HG02981 (cell line): ENCODE results near the gene OSBPL10.
"Not testable (repeated sequence)": the region's sequence is repeated elsewhere in the genome, so short reads cannot be mapped to it uniquely, and the experiment has no call there.

Experiments used
- ATAC-seq: cut with Tn5 transposase; IDR thresholded peaks from one replicate; pipeline ENCODE4 v1.9.1; 2021; ENCODE audit warnings: mild to moderate bottlenecking, moderate library complexity; ENCODE audit not compliant: unreplicated experiment

OSBPL10 gene

DNA sequence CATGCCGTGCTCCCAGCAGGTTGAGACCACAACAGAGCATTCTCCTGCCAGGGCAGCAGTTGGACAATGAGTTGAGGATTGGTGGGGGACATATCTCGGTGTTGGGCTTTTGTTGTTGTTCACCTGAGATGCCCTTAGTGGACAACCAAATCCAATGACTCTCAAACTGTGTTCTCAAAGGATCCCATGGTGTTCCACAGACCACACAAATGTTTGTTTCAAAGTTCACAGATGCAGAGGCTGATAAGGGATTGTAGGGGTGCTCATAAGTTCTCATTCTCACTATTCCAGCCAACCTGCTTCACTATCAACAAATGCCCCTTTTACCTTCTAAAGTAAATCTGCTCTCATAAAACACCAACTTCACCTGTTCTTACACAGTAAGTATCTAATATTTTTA, 159.9 kb downstream of the OSBPL10 start:
- no peak for ATAC-seq

DNA sequence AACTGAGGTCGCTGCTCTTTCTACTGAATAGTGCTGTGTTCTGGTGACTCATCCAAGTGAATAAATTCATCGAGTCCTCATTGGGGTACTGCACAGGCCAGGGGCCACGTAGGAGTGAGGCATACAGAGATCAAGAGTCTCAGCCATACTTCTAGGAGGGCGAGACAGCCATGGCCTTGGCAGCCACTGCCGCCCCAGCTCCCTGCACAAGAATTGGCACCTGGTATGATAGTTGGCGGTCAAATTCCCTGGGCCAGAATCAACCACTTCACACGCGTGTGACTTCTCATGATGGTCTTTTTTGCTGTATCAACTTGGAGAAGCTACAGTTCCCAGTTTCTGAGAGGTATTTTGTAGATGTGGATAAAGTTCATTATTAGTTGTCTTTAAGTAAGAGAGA, 161.6 kb downstream of the OSBPL10 start:
- no peak for ATAC-seq

DNA sequence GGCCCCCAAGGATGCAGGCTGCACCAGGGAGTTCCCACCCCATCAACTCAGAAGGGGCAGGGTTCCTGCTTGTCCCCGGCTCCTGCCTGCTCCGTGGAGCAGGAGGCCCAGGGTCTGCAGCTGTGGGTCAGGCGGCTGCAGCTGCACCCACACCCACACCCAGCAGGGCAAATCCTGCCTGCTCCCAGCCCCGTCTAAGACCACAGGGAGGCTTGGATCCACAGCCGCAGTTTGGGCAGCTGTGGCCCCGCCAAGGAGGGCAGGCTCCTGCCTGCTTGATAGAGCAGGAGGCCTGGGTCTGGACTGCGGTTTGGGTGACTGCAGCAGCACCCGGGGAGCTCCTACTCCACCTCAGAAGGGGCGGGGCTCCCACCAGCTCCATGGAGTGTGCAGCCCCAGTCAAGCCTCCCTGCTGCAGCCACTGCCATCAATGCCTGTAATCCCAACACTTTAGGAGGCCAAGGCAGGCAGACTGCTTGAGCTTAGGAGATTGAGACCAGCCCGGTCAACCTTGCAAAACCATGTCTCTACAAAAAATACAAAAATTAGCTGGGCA, 163.6 kb downstream of the OSBPL10 start:
- ATAC-seq = no peak

DNA sequence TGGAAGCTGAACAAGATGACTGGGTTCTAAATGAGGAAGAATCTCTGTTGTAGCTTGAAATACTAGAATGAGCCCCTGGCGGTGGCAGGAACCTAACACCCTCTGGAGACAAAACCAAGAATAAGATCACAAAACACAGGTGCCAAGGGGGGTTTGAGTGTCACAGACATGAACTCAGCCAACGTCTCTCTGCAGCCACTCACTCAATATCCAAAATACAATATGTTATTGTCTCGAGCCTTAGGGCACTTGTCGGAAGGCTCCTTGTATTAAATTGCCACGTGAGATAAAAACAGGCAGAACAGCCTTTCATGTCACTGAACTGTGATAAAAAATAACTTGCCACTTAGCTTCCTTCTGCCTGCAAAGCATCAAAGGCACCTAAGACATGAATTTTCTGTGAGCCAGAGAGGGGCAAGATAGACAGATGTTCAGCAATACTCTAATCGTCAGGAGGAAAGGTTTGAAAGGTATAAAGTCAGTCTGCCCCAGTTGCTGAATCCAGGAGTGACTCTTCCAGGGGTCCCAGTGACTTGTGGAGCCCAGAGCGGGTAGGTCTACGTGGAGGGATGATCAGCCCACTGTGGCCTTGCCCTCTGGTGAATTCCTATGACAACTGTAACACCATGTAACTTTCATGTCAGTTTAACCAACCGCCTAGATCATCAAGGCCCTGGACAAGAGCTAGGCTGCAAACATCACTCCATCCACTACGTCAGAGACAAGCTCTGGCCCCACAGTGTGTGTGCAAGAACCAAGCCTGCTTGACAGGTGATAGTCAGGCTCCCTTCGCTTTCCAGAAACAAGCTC, 165.2 kb downstream of the OSBPL10 start:
- no peak for ATAC-seq

DNA sequence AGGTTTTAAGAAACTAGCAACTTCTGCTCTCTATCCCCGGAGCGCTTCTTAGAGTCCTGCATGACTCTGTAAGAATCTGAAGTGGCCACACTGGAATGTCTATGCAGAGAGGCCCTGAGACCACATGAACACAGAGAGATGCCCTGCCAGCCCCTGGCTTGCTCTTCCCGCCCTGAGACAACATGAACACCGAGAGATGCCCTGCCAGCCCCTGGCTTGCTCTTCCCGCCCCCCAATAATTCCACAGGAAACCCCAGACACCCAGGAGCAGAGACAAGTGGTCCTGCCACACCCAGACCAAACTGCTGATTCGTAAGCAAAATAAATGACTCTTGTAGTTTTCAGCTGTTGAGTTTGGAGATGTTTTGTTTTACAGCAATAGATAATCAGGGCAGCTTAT, 166.1 kb downstream of the OSBPL10 start:
- ATAC-seq = no peak

DNA sequence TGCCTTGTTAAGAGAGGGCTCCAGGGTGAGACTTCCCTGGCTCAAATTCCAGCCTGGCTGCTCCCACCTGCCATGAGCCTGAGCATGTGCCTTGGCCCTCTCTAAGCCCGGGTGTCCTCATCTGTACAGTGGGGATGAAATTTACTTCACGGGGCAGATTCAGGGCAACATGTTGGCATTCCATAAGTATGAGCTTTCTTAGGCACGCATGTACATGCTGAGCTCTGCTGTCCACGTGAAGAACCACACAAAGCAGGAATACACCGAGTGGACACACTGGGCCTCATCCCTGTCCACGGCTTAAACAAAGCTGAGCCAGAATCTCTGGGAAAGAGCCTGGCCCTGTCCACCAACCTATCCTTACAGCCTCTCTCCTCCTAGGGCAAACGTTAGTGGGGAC, 167.4 kb downstream of the OSBPL10 start:
- ATAC-seq = no peak

DNA sequence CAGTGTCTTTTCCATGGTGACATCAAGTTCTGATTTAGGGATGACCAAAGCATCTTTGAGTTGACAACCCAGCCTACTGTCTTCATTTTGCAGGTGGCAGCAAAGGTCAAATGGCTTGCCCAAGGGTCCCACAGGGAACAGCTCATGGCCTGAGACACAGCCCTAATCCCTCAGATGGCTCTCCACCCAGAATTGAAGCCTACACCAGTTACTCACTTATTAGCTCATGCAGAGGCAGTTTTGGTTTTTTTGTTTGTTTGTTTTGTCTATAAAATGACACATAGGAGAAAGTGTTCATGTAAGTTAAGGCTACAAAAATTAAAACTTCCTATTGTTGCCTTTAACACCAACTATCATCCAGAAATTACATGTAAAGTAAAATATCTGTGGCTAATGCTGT, 167.9 kb downstream of the OSBPL10 start:
- ATAC-seq = no peak

DNA sequence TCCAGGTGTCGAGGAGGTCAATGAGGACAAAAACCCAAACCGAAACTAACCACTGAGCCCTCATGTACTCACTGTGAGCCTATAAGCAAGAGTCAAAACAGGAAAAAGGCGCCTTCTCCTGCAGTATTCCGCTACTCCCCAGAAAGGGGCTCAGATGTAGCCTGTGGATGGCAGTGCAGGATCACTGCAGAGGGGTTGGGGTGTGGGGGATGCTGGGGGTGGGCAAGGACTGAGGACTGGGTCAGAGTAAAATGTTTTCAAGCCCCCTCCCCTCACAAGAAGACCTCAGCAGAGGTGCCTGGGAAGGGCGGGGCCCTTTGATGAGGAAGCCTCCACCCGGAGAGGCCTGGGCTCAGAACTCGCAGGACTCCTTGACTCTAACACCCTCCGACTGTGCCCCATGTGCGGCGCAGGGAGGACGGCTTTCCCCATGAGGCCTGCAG, 170.1 kb downstream of the OSBPL10 start:
- ATAC-seq = no peak

DNA sequence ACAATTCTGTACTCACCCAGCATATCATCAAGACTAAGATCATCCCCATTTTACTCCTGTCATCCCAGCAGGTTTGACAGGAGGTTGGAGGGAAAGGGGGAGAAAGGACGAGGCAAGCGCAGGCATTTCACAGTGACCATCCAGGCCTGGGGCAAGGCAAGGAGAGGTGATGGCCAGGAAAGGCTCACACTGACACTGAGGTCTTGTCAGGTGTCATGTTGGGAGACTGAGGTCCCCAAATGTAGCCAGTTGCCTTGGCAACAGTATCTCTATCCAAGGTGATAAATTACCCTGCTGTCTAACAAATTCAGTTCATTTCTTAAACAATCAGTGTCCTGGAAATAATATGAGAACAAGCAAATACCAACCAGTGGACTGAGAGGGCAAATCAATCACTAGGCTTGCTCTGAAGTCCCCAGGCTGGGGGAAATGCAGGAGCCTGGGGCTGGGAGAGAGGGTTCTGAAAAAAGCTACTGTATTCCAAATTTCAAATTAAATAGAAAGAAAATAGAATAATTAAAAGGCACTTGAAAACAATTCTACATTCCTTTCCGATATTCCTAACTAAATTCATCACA, 172.8 kb downstream of the OSBPL10 start:
- ATAC-seq = no peak

DNA sequence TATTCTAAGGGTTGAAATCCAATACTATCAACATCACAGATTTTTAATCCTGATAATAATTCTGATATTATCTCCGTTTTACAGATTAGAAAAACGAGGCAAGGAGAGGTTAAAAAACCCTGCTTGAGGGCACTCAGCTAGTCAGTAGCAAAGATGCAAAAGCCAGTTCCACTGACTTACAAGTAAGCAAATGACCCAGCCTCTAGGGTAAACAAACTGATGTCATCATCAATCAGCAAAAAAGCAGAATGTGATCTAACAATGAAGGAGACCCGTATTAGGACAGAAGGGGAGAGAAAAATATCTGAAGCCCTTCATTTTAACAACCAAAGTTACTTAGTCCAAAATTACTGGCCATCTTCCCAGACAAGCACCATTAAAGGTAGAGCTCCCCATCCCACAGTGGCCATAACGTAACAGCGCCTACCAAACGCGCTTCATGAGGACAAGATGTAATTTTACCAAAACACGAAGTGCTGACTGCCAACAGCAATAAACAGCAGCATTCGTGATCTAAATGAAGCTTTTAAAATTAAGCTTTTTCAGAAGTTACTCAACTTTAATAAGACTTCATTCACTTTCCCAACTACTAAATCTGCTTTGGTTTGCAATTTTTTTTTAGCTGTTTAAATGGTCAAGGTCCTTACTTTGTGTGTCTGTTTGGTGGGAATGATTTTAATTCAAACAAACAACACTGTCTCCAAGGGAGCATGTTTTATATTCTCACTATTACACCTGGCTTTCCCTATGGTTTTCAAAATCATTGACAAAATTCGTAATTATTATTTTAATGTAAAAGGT, 176.6 kb downstream of the OSBPL10 start:
- ATAC-seq = no peak

DNA sequence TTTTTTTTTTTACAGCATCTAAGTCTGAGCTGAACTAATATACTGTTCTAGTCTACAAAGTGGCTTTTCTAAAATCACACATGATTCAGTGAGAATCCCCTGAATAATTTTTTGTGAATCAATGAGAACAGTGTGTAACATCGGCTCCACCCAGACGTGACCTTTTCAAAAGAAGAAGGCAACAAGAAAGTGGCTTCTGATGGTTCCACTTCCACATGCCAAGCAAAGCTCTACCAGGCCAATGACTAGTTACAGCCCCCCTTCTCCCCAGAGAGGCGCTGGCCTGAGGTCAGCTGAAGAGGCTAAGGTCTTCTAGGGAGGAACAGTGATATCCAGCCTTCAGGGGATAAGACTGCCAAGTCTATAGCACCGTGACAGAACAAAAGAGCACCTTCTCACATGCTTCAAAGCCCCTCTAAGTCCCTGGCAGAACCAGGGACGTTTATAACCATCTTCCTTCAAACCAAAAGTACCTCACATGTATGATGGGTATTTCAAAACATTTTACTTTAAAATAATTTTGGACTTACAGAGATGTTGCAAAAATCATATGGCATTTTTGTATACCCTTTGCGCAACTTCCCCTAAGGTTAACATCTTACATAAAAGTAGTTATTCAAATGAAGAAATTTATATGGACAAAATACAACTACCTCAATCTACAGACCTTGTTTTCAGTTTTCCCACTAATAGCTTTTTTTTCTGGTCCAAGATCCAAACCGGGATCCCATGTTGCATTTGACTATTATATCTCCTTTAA, 177.9 kb downstream of the OSBPL10 start:
- no peak for ATAC-seq

DNA sequence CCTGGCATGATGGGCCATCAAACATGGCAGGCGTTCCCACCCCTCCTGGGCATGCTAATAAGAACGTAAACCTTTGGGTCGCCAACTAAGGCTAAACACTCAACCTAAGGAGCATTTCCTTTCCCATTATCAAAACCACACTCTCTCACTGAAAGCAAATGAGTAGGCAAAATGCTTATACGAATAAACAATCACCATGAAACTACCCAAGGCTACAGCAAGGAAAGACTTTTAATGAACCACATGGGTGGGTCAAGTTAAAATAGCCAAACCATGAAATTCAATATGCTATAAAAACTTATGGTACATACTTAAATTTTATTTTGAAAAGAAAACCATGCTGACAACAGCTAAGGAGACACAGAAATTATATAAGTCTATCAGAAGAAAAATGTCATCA, 180.6 kb downstream of the OSBPL10 start:
- ATAC-seq = no peak

DNA sequence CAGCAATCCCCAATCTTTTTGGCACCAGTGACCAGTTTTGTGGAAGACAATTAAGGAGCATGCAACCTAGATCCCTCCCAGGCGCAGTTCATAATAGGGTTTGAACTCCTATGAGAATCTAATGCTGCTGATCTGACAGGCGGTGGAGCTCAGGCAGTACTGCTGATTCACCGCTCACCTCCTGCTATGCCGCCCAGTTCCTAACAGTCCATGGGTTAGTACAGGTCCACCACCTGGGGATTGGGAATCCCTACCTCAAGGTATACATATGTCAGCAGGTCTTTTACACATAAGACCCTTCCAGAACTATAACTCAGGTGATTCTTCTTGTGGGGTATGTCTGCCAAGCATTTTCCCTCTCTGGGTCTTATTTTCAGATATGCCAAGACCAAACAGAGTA, 182.2 kb downstream of the OSBPL10 start:
- no peak for ATAC-seq

DNA sequence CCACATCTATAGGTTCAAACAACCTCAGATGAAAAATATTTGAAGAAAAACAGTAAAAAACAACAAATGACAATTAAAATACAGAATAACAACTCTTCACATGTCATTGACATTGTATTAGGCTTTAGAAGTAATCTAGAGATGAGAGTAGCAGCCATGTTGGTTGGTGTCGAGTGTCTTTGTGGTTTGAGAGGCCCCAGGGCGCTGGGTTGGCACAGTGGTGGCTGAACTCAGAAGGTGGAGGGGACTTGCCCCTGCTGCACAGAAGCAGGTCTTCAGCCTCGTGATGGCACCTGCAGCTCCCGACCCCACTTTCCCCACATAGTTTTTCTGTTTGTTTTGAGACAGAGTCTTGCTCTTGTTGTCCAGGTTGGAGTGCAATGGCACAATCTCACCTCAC, 187.2 kb downstream of the OSBPL10 start:
- ATAC-seq = no peak

DNA sequence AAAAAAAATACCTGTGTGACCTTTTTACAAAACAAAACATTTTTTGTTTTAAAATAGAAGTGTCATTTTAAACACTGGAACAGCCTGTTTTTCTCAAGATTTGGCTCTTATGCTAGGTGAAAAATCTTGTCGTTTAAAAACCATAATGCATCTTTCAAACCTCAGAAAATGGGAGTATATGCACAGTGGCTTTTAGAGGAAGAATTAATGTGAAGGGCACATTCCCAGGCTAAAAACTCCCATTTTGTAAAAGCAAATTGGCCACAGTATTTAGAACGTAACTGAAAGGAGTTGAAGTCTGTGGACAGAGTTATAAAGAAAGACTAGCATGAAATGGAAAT, 190.0 kb downstream of the OSBPL10 start:
- no peak for ATAC-seq

DNA sequence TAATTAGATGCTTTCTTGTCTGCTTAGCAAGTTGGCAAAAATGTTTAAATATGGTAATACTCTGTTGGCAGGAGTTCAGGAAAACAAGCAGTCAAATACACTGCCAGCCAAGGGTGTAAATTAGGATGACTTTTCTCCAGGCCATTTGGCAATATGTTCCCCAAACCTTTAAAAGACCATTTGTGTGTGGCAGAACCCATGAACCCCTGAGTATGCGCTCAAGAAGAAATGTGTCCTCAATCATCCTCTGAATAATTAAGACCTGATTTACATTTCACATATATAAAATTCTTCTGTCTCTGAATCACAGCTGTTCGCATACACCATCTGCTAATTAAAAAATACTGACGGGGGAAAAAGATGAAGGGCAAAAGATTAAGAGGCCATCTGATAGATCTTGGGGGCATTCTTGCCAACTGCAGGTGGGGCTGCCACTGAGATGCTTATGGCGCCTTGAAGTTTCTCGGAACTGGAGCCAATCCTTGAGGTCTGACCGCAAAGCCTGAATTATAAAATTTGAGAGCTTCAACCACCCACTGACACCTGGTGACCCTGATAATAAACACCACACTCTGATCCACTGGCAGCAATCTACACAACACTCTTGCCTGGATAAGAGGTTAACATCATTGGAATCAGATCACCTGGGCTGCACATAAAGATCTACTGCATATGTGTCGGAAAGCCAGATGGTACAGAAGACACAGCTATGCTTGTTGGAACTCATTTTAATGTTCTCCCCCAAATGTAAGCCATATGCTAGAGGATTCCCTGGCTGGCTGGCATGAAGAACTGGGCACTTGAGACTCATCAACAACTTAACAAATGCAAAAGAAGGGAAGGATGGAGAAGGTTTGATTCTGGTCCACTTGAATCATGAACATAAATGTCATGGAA, 190.6 kb downstream of the OSBPL10 start:
- no peak for ATAC-seq

DNA sequence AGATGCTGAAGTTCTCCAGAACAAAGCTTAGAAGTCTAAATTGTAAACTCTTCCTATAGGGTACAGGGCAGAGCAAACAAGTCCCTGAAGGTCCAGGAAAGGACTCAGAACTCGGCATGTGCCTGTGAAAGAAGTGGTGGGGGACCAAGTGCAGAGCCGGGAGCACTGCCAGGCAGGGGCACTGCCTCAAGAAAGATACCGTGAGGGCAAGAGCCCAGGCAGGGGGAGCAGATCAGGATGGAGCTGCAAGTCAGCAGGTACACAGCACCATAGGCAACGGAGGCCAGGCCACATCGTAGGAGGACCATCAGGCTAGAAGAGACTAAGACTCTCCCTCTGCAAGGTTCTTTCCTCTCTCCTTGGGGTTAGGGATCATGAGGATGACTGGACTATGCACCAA, 191.6 kb downstream of the OSBPL10 start:
- no peak for ATAC-seq

DNA sequence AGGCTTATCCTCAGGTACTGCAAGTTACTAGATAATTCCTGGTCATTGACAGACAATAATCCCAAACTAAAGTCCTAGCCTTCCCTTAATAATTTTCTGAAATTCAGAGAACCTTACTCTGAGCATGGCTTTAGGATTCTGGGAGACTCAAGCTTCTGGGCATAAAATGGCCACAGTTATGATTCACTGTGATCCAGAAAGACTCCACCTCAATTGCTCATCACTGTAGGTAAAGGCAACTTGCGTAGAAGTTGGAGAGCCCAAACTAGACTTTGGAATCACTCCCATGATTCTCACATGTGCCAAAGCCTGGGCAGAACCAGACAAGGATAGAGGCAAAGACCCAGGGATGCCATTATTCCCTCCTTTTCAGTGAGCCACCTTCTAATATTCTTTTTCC, 195.3 kb downstream of the OSBPL10 start:
- no peak for ATAC-seq

DNA sequence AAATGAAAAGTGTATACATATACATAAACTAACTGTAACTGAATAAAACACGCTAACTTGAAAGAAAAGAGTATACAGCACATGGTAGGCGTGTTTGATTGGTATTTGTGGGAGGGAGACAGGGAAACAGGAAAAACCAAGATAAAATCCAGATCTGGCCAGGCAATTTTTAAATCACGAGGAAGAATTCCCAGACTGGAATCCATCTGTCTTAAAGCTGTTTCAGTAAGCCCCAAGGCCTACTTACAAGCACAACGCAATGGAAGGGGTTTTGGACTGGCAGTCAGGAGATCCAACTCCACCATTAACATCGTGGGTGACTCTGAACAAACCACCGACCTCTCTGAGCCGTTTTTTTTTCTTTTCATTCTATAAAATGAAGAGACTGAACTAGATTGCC, 195.8 kb downstream of the OSBPL10 start:
- ATAC-seq = no peak

DNA sequence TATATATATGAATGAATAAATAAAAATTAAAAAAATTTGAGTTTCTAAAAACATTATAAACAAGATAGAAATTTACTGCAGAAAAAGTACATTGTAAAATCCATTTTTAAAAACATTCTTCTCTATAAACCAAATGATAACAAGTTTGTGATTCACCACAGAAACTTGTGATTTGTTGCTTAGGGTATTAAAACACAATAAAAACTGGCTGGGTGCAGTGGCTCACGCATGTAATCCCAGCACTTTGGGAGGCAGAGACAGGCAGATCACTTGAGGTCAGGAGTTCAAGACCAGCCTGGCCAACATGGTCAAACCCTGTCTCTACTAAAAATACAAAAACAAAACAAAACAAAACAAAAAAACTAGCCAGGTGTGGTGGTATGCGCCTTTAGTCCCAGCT, 197.2 kb downstream of the OSBPL10 start:
- not testable (repeated sequence) for ATAC-seq
